DND-41 (cell line): Measurements from ENCODE around the gene ANKLE2.

ENCODE experiments used
- ATAC-seq: fragments of 200-7000 bp; cut with Tn5 transposase; 3 replicates; pipeline ENCODE4 v1.9.1; 2021; ENCODE audit warnings: low read depth; ENCODE audit not compliant: insufficient read depth
- DNase-seq: peaks from one replicate; pipeline ENCODE4 v3.0.0-alpha.2; 2020
- H2AFZ ChIP-seq: 2 replicates; pipeline ENCODE4 v1.6.0; 2012; ENCODE audit warnings: low read depth, low read length
- H3K27ac ChIP-seq: 2 replicates; pipeline ENCODE4 v1.5.1; 2012; ENCODE audit warnings: low read length, inconsistent platforms
- H3K27me3 ChIP-seq: fragments of 200-600 bp; sonication (generic); 2 replicates; pipeline ENCODE4 v1.6.0; 2012; ENCODE audit warnings: low read length, mild to moderate bottlenecking, inconsistent platforms; ENCODE audit not compliant: insufficient read depth, poor library complexity
- H3K36me3 ChIP-seq: 2 replicates; pipeline ENCODE4 v1.5.1; 2012; ENCODE audit warnings: low read length, inconsistent platforms; ENCODE audit not compliant: insufficient read depth
- H3K4me1 ChIP-seq: 2 replicates; pipeline ENCODE4 v1.5.1; 2012; ENCODE audit warnings: mild to moderate bottlenecking, low read length; ENCODE audit not compliant: insufficient read depth
- H3K4me2 ChIP-seq: 2 replicates; pipeline ENCODE4 v1.6.0; 2012; ENCODE audit warnings: mild to moderate bottlenecking, moderate library complexity, low read length, inconsistent platforms; ENCODE audit not compliant: insufficient read depth
- H3K4me3 ChIP-seq, 2 experiments: fragments of 200-600 bp in 1 of 2; shearing (Covaris generic) in 1 of 2; 2 replicates each; pipeline ENCODE4 v1.5.1; 2012 to 2016; ENCODE audit warnings: inconsistent platforms in 2 of 2, low read length in 2 of 2, mild to moderate bottlenecking in 2 of 2, low read depth in 1 of 2, moderate library complexity in 1 of 2
- H3K79me2 ChIP-seq: 2 replicates; pipeline ENCODE4 v1.6.0; 2012; ENCODE audit warnings: low read length, inconsistent platforms; ENCODE audit not compliant: insufficient read depth
- H3K9ac ChIP-seq: 2 replicates; pipeline ENCODE4 v1.6.0; 2012; ENCODE audit warnings: low read depth, mild to moderate bottlenecking, inconsistent platforms, low read length, moderate library complexity
- H3K9me3 ChIP-seq: 2 replicates; pipeline ENCODE4 v1.5.1; 2012; ENCODE audit warnings: low read length, moderate library complexity, mild to moderate bottlenecking, inconsistent platforms; ENCODE audit not compliant: insufficient read depth, severe bottlenecking
- H4K20me1 ChIP-seq: 2 replicates; pipeline ENCODE4 v1.6.0; 2012; ENCODE audit warnings: low read length; ENCODE audit not compliant: insufficient read depth
- EZH2 ChIP-seq: IDR thresholded peaks from 3 replicates; pipeline ENCODE4 v1.6.1; 2012; ENCODE audit warnings: borderline replicate concordance, low read depth, mild to moderate bottlenecking, moderate library complexity, low read length, inconsistent platforms; ENCODE audit not compliant: severe bottlenecking
- TF ChIP-seq, protein P1 (sequence below): IDR thresholded peaks from 2 replicates; pipeline ENCODE4 v1.5.1; 2012; ENCODE audit warnings: borderline replicate concordance, low read length, moderate library complexity, mild to moderate bottlenecking; ENCODE audit not compliant: poor library complexity, severe bottlenecking; ENCODE audit errors: extremely low read depth

ANKLE2 gene

DNA sequence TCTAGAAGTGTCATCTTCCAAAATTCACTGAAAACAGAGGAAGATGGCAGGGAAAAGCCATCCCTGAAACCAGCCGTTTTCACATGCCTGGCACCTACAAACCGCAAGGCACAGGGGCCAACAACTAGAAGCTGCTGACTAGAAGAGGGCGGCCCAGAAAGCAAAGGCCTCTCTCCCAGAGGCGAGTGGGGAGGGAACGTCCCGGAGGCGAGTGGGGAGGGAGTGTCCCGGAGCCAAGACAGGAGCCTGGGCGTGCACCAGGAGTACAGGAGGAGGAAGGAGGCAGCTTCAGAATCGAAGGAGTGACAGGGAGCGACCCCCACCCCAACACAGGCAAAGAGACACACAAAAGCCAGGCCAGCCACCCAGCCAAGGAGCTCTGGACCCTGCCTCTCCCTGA lies 21.0 kb downstream of the ANKLE2 start:
- H2AFZ ChIP-seq, result no peak overlapping the region
- H3K79me2 ChIP-seq, result peaks cover 46% of the 10 kb centered on the region
- no peak overlapping the region for H3K9ac ChIP-seq
- H3K36me3 ChIP-seq, result peaks cover 93% of the 10 kb centered on the region
- H3K4me1 ChIP-seq, result no peaks in the 10 kb centered on the region
- DNase-seq (no peak), ATAC-seq (no peak)
- no peak overlapping the region for H3K4me2 ChIP-seq
- H3K4me3 ChIP-seq, result no peak overlapping the region
- H4K20me1 ChIP-seq, result peaks cover 56% of the 10 kb centered on the region; the same call in 1 of the 2 replicates
- no peaks in the 10 kb centered on the region for H3K27me3 ChIP-seq
- H3K27ac ChIP-seq, result no peak overlapping the region
- no peak for TF ChIP-seq EZH2
- TF ChIP-seq, protein P1, sequence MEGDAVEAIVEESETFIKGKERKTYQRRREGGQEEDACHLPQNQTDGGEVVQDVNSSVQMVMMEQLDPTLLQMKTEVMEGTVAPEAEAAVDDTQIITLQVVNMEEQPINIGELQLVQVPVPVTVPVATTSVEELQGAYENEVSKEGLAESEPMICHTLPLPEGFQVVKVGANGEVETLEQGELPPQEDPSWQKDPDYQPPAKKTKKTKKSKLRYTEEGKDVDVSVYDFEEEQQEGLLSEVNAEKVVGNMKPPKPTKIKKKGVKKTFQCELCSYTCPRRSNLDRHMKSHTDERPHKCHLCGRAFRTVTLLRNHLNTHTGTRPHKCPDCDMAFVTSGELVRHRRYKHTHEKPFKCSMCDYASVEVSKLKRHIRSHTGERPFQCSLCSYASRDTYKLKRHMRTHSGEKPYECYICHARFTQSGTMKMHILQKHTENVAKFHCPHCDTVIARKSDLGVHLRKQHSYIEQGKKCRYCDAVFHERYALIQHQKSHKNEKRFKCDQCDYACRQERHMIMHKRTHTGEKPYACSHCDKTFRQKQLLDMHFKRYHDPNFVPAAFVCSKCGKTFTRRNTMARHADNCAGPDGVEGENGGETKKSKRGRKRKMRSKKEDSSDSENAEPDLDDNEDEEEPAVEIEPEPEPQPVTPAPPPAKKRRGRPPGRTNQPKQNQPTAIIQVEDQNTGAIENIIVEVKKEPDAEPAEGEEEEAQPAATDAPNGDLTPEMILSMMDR, result no peak
- H3K9me3 ChIP-seq, result no peaks in the 10 kb centered on the region

DNA sequence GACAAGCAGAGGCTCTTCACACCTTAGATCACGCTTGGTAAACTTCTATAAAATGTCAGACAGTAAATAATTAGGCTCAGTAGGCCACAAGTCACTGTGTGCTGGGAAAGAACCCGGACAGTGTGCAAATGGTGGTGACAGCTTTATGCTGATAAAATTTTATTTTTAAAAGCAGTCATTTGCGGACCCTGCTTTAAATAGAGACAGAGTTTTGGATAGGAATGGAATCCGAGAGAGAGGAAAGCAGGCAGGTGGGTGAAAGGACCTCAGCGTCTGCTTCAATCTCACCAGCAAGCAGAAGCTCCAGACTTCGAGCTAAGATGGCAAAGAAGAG lies 21.4 kb downstream of the ANKLE2 start:
- TF ChIP-seq, protein P1, result no peak
- TF ChIP-seq EZH2, result no peak
- H3K9me3 ChIP-seq, result no peaks in the 10 kb centered on the region
- ATAC-seq, result no peak
- H3K4me1 ChIP-seq, result no peaks in the 10 kb centered on the region
- H3K4me3 ChIP-seq, result no peak overlapping the region
- H3K36me3 ChIP-seq, result peaks cover 93% of the 10 kb centered on the region
- no peak overlapping the region for H3K9ac ChIP-seq
- H3K4me2 ChIP-seq, result no peak overlapping the region
- no peak overlapping the region for H3K27ac ChIP-seq
- H3K79me2 ChIP-seq, result peaks cover 43% of the 10 kb centered on the region
- H3K27me3 ChIP-seq, result no peaks in the 10 kb centered on the region
- DNase-seq, result no peak
- H2AFZ ChIP-seq, result no peak overlapping the region
- peaks cover 59% of the 10 kb centered on the region; the same call in 1 of the 2 replicates for H4K20me1 ChIP-seq

DNA sequence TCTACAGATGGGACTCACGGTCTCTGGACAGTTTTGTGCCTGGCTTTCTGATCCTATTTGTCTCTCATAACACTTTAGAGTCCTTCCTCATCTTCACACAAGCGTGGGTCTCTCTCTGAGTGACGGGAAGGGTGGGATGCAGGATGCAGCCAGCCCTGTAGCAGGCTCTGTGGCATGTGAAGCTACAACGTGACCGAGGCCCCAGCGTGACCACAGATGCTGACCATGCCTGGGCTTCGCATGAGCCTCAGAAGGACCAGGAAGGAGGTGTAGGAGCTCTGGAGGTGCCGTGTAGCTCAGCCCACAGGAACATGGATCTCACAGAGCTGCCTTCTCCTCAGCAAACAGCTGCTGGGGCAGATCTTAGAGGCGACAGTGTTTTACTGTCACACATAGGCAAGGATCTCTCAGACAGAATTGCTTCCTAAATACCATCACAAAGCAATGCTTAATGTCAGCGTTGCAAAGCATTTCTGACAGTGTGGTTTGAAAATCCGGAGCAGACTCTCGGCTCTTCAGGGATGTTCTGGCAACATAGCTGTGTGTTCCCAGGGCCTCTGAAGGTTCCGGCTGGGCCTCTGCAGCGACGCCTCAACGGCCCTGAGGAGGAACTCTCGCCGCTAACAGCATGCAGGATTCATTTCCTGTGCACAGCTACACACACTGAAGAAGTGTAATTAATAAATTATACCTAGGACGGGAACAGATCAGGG lies 21.9 kb downstream of the ANKLE2 start:
- Histone ChIP-seq H3K36me3 (peaks cover 93% of the 10 kb centered on the region), H2AFZ (no peak overlapping the region), H3K79me2 (peaks cover 38% of the 10 kb centered on the region), H3K4me1 (no peaks in the 10 kb centered on the region), H3K27me3 (no peaks in the 10 kb centered on the region), H3K4me2 (no peak overlapping the region), H3K9ac (no peak overlapping the region), H4K20me1 (peaks cover 56% of the 10 kb centered on the region; the same call in 1 of the 2 replicates), H3K4me3 (no peak overlapping the region), H3K9me3 (no peaks in the 10 kb centered on the region), H3K27ac (no peak overlapping the region)
- TF ChIP-seq, protein P1, result no peak
- no peak for TF ChIP-seq EZH2
- no peak for ATAC-seq
- DNase-seq, result no peak
